Measurements from ENCODE around the gene CDCA4. TPM values are rescaled to one million over a fixed set of nuclear protein-coding genes. Genes with fewer than 3 reads are reported as not detected.
"Not testable (repeated sequence)": the region's sequence is repeated elsewhere in the genome, so short reads cannot be mapped to it uniquely, and the experiment has no call there.

CDCA4 gene
- total RNA-seq, 2 experiments from 2014 or later: 17.7 to 18.8 TPM

GRCh38 chr14:105028251-105028927, 7.5 kb upstream of the CDCA4 start:
- ChIA-PET CTCF (interaction anchor here (1.9 kb wide), 1 partner anchor 17 kb away, joined by 9 read pairs; no protein-coding TSS in a partner anchor), POLR2A (no interaction called here)
- Mint-ChIP-seq H3K4me1 (ENCODE audit: low read depth) (peaks cover 26% of the 10 kb centered on the region), H3K36me3 (ENCODE audit: low read depth) (peaks cover under 1% of the 10 kb centered on the region), H3K27ac (no peak overlapping the region), H3K4me3 (no peak overlapping the region), H3K27me3 (no peaks in the 10 kb centered on the region), H3K9me3 (no peaks in the 10 kb centered on the region)
- Histone ChIP-seq H3K4me3 (ENCODE audit: low read length) (no peak overlapping the region), H3K36me3 (ENCODE audit: insufficient read depth, low read length) (no peaks in the 10 kb centered on the region), H3K27me3 (ENCODE audit: control insufficient read depth in 1 of 2, insufficient read depth in 2 of 2, low read length in 2 of 2) (no peaks in the 10 kb centered on the region), H3K4me1 (ENCODE audit: insufficient read depth, low read length) (peaks cover 38% of the 10 kb centered on the region), H3K27ac (ENCODE audit: low read depth in 1 of 2, low read length in 2 of 2) (no peak overlapping the region), H3K9me3 (ENCODE audit: control insufficient read depth in 1 of 2, insufficient read depth in 1 of 2, low read length in 2 of 2) (no peaks in the 10 kb centered on the region)
- ATAC-seq (ENCODE audit: poor library complexity) (no peak), DNase-seq (no peak)
- intact Hi-C loops (cut with DNase I, micrococcal nuclease): no loop called here
- no peak for TF ChIP-seq CTCF (IDR thresholded peaks at IDR 0.05)

GRCh38 chr14:105027718-105028117, 6.8 kb upstream of the CDCA4 start:
- H3K4me3 ChIP-seq (ENCODE audit: low read length); H3K4me3 Mint-ChIP-seq; H3K9me3 Mint-ChIP-seq; DNase-seq; H3K27ac Mint-ChIP-seq; H3K27me3 ChIP-seq (ENCODE audit: control insufficient read depth in 1 of 2, insufficient read depth in 2 of 2, low read length in 2 of 2); H3K36me3 ChIP-seq (ENCODE audit: insufficient read depth, low read length); H3K27me3 Mint-ChIP-seq; H3K36me3 Mint-ChIP-seq (ENCODE audit: low read depth); H3K27ac ChIP-seq (ENCODE audit: low read depth in 1 of 2, low read length in 2 of 2); intact Hi-C loops (cut with DNase I, micrococcal nuclease); ATAC-seq (ENCODE audit: poor library complexity); H3K9me3 ChIP-seq (ENCODE audit: control insufficient read depth in 1 of 2, insufficient read depth in 1 of 2, low read length in 2 of 2); POLR2A ChIA-PET: not testable (repeated sequence)
- peaks cover 34% of the 10 kb centered on the region for H3K4me1 ChIP-seq (ENCODE audit: insufficient read depth, low read length)
- CTCF ChIA-PET: interaction anchor here (0.6 to 1.9 kb wide), 2 partner anchors 18 to 63 kb away, joined by 3 to 9 read pairs; no protein-coding TSS in a partner anchor
- H3K4me1 Mint-ChIP-seq (ENCODE audit: low read depth): peaks cover 24% of the 10 kb centered on the region

GRCh38 chr14:105026802-105027563, 6.1 kb upstream of the CDCA4 start:
- H3K9me3 ChIP-seq (ENCODE audit: control insufficient read depth in 1 of 2, insufficient read depth in 1 of 2, low read length in 2 of 2): no peaks in the 10 kb centered on the region
- no peak for TF ChIP-seq CTCF (IDR thresholded peaks at IDR 0.05)
- Mint-ChIP-seq H3K27ac (no peak overlapping the region), H3K36me3 (ENCODE audit: low read depth) (no peaks in the 10 kb centered on the region), H3K9me3 (no peaks in the 10 kb centered on the region), H3K27me3 (no peaks in the 10 kb centered on the region), H3K4me1 (ENCODE audit: low read depth) (peaks cover 20% of the 10 kb centered on the region), H3K4me3 (no peak overlapping the region)
- no peaks in the 10 kb centered on the region for H3K27me3 ChIP-seq (ENCODE audit: control insufficient read depth in 1 of 2, insufficient read depth in 2 of 2, low read length in 2 of 2)
- no peak overlapping the region for H3K27ac ChIP-seq (ENCODE audit: low read depth in 1 of 2, low read length in 2 of 2)
- H3K4me3 ChIP-seq (ENCODE audit: low read length): no peak overlapping the region
- CTCF ChIA-PET: interaction anchor here (0.6 kb wide), 1 partner anchor 63 kb away, joined by 3 read pairs; no protein-coding TSS in a partner anchor
- DNase-seq: peak in 1 of 14 experiments; percentile 9
- H3K4me1 ChIP-seq (ENCODE audit: insufficient read depth, low read length): peaks cover 31% of the 10 kb centered on the region
- no peaks in the 10 kb centered on the region for H3K36me3 ChIP-seq (ENCODE audit: insufficient read depth, low read length)
- ATAC-seq (ENCODE audit: poor library complexity): no peak
- POLR2A ChIA-PET: no interaction called here
- intact Hi-C loops (cut with DNase I, micrococcal nuclease): no loop called here
